Endothelial cell of umbilical vein (primary cell): ENCODE data around the gene PDZD4. TPM values are rescaled to one million over a fixed set of nuclear protein-coding genes. Genes with fewer than 3 reads are reported as not detected.

Experiments
- BruUV-seq: library from RNA; stranded (reverse); fragments of 400-500 nt; replicated peaks from 2 replicates; lab custom pipeline; 2021; lab: Mats Ljungman, UMichigan
- CTCF ChIA-PET: fragments of 300-600, 350-600 bp; sonication (Branson Sonifier 250); formaldehyde crosslinking; loops from one replicate; lab custom pipeline; 2021; ENCODE audit warnings: antibody characterized with exemption, inconsistent platforms; lab: Charles Lee
- POLR2A ChIA-PET: fragments of 300-600, 350-600 bp; sonication (Branson Sonifier 250); formaldehyde crosslinking; loops from one replicate; lab custom pipeline; 2021; ENCODE audit warnings: antibody characterized with exemption, inconsistent platforms; lab: Charles Lee
- DNase-seq: peaks from one replicate; pipeline ENCODE4 v3.0.0-alpha.2; 2011; ENCODE audit warnings: low read depth, low spot score
- FAIRE-seq: peaks from 2 replicates; lab custom pipeline; 2011; peaks lifted over from hg19 to GRCh38; lab: Jason Lieb, UNC
- H2AFZ ChIP-seq: 2 replicates; pipeline ENCODE4 v1.6.0; 2012; ENCODE audit warnings: low read depth, low read length, control low read depth, inconsistent platforms
- H3K27ac ChIP-seq: 2 replicates; pipeline ENCODE4 v1.5.1; 2011; ENCODE audit warnings: low read depth, mild to moderate bottlenecking, control low read depth, low read length, moderate library complexity; ENCODE audit not compliant: insufficient read depth
- H3K27me3 ChIP-seq, 2 experiments: 2 replicates each; pipeline versions ENCODE4 v1.6.0 to v1.6.1; 2011; ENCODE audit warnings: low read length in 2 of 2, mixed read lengths in 1 of 2; ENCODE audit not compliant: control insufficient read depth in 2 of 2, insufficient read depth in 2 of 2
- H3K36me3 ChIP-seq, 2 experiments: 2 replicates in 1 of 2; 3 replicates in 1 of 2; pipeline ENCODE4 v1.5.1; 2011; ENCODE audit warnings: low read length in 2 of 2, mild to moderate bottlenecking in 1 of 2, moderate library complexity in 1 of 2; ENCODE audit not compliant: control insufficient read depth in 2 of 2, insufficient read depth in 2 of 2; ENCODE audit errors: extremely low read depth in 1 of 2
- H3K4me1 ChIP-seq: 3 replicates; pipeline ENCODE4 v1.5.1; 2011; ENCODE audit warnings: mild to moderate bottlenecking, low read length; ENCODE audit not compliant: control insufficient read depth, insufficient read depth; ENCODE audit errors: extremely low read depth
- H3K4me2 ChIP-seq: 2 replicates; pipeline ENCODE4 v1.6.1; 2011; ENCODE audit warnings: low read length, control low read depth, mixed read lengths; ENCODE audit not compliant: insufficient read depth
- H3K4me3 ChIP-seq, 3 experiments: fragments of 200-600 bp in 1 of 3; sonication (generic), shearing (Covaris generic) in 1 of 3; replicated peaks in 1 of 3; 2 replicates each; pipeline ENCODE4 v1.5.1; 2011 to 2016; ENCODE audit warnings: control low read depth in 3 of 3, low read length in 3 of 3, mild to moderate bottlenecking in 2 of 3, inconsistent platforms in 1 of 3, low read depth in 1 of 3, moderate library complexity in 1 of 3; ENCODE audit not compliant: insufficient read depth in 1 of 3
- H3K79me2 ChIP-seq: 2 replicates; pipeline ENCODE4 v1.6.0; 2012; ENCODE audit warnings: low read length, inconsistent platforms; ENCODE audit not compliant: control insufficient read depth, insufficient read depth
- H3K9ac ChIP-seq: replicated peaks from 2 replicates; pipeline ENCODE3; 2011; ENCODE audit warnings: low read length, control low read depth; ENCODE audit not compliant: insufficient read depth; ENCODE audit errors: extremely low read depth
- H3K9me1 ChIP-seq: replicated peaks from 3 replicates; pipeline ENCODE4 v1.6.0; 2011; ENCODE audit warnings: mild to moderate bottlenecking, low read length; ENCODE audit not compliant: control insufficient read depth, insufficient read depth; ENCODE audit errors: extremely low read depth
- H3K9me3 ChIP-seq: replicated peaks from 2 replicates; pipeline ENCODE4 v1.5.1; 2012; ENCODE audit warnings: low read length, inconsistent platforms; ENCODE audit not compliant: control insufficient read depth, insufficient read depth
- H4K20me1 ChIP-seq: replicated peaks from 2 replicates; pipeline ENCODE3; 2011; ENCODE audit warnings: mild to moderate bottlenecking, low read length; ENCODE audit not compliant: control insufficient read depth, insufficient read depth; ENCODE audit errors: extremely low read depth
- EZH2 ChIP-seq: IDR thresholded peaks from 2 replicates; pipeline ENCODE4 v1.6.1; 2012; ENCODE audit warnings: borderline replicate concordance, low read depth, mild to moderate bottlenecking, moderate library complexity, low read length, inconsistent platforms; ENCODE audit not compliant: severe bottlenecking
- FOS ChIP-seq: IDR thresholded peaks from 2 replicates; pipeline ENCODE4 v1.6.1; 2011; ENCODE audit warnings: mild to moderate bottlenecking, low read length, moderate library complexity, borderline replicate concordance; ENCODE audit not compliant: insufficient read depth
- GATA2 ChIP-seq: IDR thresholded peaks from 2 replicates; pipeline ENCODE4 v1.7.0; 2011; ENCODE audit warnings: low read depth, mild to moderate bottlenecking, moderate library complexity, mixed read lengths, low read length; ENCODE audit not compliant: insufficient read length, insufficient read depth
- JUN ChIP-seq: IDR thresholded peaks from 2 replicates; pipeline ENCODE4 v1.6.1; 2011; ENCODE audit warnings: borderline replicate concordance, low read depth; ENCODE audit not compliant: insufficient read length, insufficient read depth
- MYC ChIP-seq: IDR thresholded peaks from one replicate; pipeline ENCODE4 v1.6.1; 2011; ENCODE audit warnings: mild to moderate bottlenecking, low read depth, low read length
- POLR2A ChIP-seq: IDR thresholded peaks from 2 replicates; pipeline ENCODE4 v1.6.1; 2012; ENCODE audit warnings: low read depth, mild to moderate bottlenecking, control low read depth, low read length
- POLR2AphosphoS5 ChIP-seq: IDR thresholded peaks from 2 replicates; pipeline ENCODE4 v1.6.1; 2012; ENCODE audit warnings: low read depth, mild to moderate bottlenecking, control low read depth, low read length, moderate library complexity; ENCODE audit not compliant: insufficient read depth
- dilution Hi-C: fragments of 300-500 bp; cut with MboI; formaldehyde crosslinking; loops from one replicate; pipeline ENCODE4 v1.15.0; 2019; ENCODE audit warnings: low sequenced_read_pairs; ENCODE audit not compliant: extremely low pct_ligation_motif_present
- intact Hi-C: fragments of 100-400 bp; cut with micrococcal nuclease; formaldehyde crosslinking; loops from one replicate; pipeline ENCODE4 v1.10.0; 2022
- polyA plus RNA-seq, 4 experiments: library from polyadenylated mRNA; depleted of rRNA in 3 of 4; stranded (reverse) in 3 of 4; unstranded in 1 of 4; fragments of >200 nt; gene quantifications; 2 replicates each; pipeline versions ENCODE4 v1.2.1 to v1.2.3, GENCODE V29; 2011 to 2012; ENCODE audit warnings: missing spikeins in 1 of 4
- total RNA-seq: library from RNA; stranded (reverse); gene quantifications from 2 replicates; pipeline ENCODE4 v1.2.3, GENCODE V29; 2021
- TF ChIP-seq, protein P1 (sequence below): IDR thresholded peaks from 2 replicates; pipeline ENCODE4 v1.6.1; 2011; ENCODE audit not compliant: insufficient read depth, insufficient read length
- TF ChIP-seq, protein P2 (sequence below), 2 donors: IDR thresholded peaks; 1 replicate in 1 of 2; 2 replicates in 1 of 2; pipeline ENCODE4 v1.5.1; 2011; ENCODE audit warnings: low read length in 2 of 2, mild to moderate bottlenecking in 2 of 2, moderate library complexity in 2 of 2, control low read depth in 1 of 2, inconsistent platforms in 1 of 2, low read depth in 1 of 2; ENCODE audit not compliant: insufficient read depth in 1 of 2; ENCODE audit errors: extremely low read depth in 1 of 2

The PDZD4 gene
- total and polyA plus RNA-seq, 2 donors (not counting 3 experiments of a cell fraction or from before 2014, with no cell fraction given) = 0.07 to 0.09 TPM

DNA sequence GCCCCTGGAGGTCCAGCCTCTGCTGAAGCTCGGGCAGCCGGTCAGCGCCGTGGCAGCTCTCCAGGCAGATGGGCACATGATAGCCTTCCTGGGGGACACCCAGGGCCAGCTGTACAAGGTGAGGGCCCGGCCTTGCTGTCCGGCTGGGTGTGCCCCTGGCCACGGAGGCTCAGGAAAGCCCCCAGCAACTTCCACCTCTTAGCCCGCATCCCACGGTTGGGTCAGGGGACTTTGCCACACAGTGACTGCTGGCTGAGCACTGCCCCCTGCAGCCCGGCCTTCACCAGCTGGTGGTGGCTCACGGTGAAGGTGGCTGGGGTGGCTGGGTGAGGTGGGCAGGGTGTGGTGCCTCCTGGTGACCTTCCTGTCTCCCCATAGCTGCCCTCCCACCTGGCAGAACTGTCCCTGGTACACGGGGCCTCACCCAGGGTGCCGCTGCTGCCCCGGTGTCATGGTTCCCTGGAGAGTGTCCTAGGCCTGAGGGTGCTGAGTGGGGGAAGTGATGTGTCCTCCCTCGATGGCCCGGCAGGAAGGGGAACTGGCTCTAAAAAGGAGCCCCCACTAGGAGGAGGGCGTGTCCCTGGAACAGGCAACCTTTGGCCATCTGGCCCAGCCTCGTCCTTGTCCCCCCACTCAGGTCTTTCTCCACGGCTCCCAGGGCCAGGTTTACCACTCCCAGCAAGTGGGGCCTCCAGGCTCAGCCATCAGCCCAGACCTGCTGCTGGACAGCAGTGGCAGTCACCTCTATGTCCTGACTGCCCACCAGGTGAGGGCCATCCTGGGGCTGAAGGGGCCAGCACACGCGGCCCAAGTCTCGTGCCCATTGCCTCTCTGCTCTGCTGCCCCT, 61.8 kb downstream of the PDZD4 start:
- DNase-seq (no peak), FAIRE-seq (no peak)
- peaks cover 20% of the 10 kb centered on the region for H3K4me1 ChIP-seq
- no peaks in the 10 kb centered on the region for H4K20me1 ChIP-seq
- CTCF ChIA-PET = interaction anchor here (1.3 kb wide), 1 partner anchor 11 kb away, joined by 3 read pairs; no protein-coding TSS in a partner anchor
- H3K9me1 ChIP-seq = no peaks in the 10 kb centered on the region
- POLR2A ChIA-PET = no interaction called here
- TF ChIP-seq POLR2AphosphoS5 (no peak), POLR2A (no peak), GATA2 (no peak), JUN (no peak), EZH2 (no peak), FOS (no peak), MYC (no peak)
- TF ChIP-seq, protein P1, sequence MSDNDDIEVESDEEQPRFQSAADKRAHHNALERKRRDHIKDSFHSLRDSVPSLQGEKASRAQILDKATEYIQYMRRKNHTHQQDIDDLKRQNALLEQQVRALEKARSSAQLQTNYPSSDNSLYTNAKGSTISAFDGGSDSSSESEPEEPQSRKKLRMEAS = no peak
- TF ChIP-seq, protein P2, sequence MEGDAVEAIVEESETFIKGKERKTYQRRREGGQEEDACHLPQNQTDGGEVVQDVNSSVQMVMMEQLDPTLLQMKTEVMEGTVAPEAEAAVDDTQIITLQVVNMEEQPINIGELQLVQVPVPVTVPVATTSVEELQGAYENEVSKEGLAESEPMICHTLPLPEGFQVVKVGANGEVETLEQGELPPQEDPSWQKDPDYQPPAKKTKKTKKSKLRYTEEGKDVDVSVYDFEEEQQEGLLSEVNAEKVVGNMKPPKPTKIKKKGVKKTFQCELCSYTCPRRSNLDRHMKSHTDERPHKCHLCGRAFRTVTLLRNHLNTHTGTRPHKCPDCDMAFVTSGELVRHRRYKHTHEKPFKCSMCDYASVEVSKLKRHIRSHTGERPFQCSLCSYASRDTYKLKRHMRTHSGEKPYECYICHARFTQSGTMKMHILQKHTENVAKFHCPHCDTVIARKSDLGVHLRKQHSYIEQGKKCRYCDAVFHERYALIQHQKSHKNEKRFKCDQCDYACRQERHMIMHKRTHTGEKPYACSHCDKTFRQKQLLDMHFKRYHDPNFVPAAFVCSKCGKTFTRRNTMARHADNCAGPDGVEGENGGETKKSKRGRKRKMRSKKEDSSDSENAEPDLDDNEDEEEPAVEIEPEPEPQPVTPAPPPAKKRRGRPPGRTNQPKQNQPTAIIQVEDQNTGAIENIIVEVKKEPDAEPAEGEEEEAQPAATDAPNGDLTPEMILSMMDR (IDR thresholded peaks at IDR 0.05; ENCODE audit: extremely low read depth in 1 of 2, insufficient read depth in 1 of 2, low read depth in 1 of 2, low read length in 2 of 2) = no peak
- H3K36me3 ChIP-seq = peaks cover 0 to 17% of the 10 kb centered on the region in 2 experiments
- no peaks in the 10 kb centered on the region for H3K9me3 ChIP-seq
- H3K4me3 ChIP-seq = no peak overlapping the region
- H3K27ac ChIP-seq = no peak overlapping the region
- intact Hi-C loops = loop anchor here (10.0 kb wide), 1 partner anchor 276 kb away; no protein-coding TSS in a partner anchor
- dilution Hi-C loops = no loop called here
- H3K79me2 ChIP-seq = no peaks in the 10 kb centered on the region
- no TSS peak for BruUV-seq
- H3K9ac ChIP-seq = no peak overlapping the region
- H3K27me3 ChIP-seq = no peaks in the 10 kb centered on the region
- no peak overlapping the region for H2AFZ ChIP-seq
- no peak overlapping the region for H3K4me2 ChIP-seq
